B cell (primary cell): ENCODE data around the gene MLH1.

ENCODE experiments used
- EZH2 ChIP-seq: IDR thresholded peaks from 2 replicates; pipeline ENCODE4 v1.6.1; 2012; ENCODE audit warnings: borderline replicate concordance, low read depth, mild to moderate bottlenecking, moderate library complexity, low read length; ENCODE audit not compliant: insufficient read depth, poor library complexity, severe bottlenecking
- TF ChIP-seq, protein P1 (sequence below): fragments of 200-600 bp; IDR thresholded peaks from one replicate; pipeline ENCODE4 v1.8.0; 2022; ENCODE audit warnings: antibody characterized with exemption, mild to moderate bottlenecking

DNA sequence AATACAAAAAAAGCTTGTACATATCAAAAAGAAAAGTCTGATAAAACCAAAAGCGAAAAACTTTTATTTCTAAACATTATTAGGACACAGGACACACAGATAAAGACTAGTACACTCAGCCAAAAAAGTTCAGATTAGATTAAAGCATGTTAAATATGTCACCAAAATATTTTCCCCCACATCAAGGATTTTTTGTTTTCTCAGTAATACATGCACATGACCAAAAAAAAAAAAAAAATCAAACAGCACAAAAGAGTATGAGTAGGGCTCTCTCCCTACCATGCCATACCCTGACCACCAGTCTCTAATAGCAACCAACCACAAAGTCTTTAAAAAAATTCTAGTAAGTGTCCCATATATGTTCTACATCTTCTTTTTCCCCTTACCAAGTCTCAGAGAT lies 103.7 kb downstream of the MLH1 start:
- TF ChIP-seq, protein P1, sequence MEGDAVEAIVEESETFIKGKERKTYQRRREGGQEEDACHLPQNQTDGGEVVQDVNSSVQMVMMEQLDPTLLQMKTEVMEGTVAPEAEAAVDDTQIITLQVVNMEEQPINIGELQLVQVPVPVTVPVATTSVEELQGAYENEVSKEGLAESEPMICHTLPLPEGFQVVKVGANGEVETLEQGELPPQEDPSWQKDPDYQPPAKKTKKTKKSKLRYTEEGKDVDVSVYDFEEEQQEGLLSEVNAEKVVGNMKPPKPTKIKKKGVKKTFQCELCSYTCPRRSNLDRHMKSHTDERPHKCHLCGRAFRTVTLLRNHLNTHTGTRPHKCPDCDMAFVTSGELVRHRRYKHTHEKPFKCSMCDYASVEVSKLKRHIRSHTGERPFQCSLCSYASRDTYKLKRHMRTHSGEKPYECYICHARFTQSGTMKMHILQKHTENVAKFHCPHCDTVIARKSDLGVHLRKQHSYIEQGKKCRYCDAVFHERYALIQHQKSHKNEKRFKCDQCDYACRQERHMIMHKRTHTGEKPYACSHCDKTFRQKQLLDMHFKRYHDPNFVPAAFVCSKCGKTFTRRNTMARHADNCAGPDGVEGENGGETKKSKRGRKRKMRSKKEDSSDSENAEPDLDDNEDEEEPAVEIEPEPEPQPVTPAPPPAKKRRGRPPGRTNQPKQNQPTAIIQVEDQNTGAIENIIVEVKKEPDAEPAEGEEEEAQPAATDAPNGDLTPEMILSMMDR: no peak
- TF ChIP-seq EZH2: no peak
